ENCODE data around the gene STK40. TPM values are rescaled to one million over a fixed set of nuclear protein-coding genes. Genes with fewer than 3 reads are reported as not detected.
A peak's percentile ranks its signal among the peaks of the same experiment; 100 is the strongest.

Gene STK40
- total and polyA plus RNA-seq, 9 of the 15 experiments (the other 6 are each of a cell fraction or from before 2014, with no cell fraction given), result 0.69 to 94.3 (median 39.1) TPM

DNA sequence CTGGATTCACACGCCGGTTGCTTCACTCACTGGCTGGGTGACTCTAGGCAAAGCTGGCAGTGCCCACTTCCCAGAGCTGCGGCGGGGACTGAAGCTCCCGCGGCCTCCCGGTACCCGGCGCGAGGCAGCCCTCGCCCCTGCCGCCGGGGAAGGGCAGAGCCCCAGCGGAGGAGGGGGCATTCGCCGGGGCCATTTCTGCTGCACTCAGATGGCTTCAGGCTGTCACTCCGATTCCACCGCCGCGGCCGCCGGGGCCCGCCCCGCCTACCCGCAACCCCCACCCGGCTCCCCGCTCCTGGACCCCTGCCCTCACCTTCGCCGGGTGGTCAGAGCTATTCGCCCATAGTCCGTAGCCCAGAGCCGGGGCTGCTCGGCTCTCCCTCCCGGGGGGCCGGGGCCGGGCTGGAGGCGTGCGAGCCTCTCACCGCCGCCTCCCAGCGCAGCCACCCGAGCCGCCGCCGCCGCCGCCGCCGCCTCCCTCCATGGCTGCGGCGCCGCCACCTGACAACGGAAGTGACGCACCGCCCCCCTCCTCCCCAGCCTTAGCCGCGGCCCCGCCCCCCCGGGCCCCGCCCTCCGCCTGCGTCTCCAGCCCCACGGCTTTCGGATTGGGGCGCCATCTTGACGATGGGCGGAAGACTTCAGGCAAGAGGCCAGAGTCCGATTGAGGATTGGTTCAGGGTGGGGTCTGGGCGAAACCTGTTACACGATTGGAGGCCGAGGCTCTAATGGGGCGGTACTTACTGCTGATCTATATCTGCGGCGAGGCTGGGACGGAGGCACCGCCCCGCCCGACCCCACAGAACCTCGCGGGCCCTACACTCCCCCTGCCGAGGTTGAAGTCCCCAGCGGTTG lies at the start of gene STK40 (continued):
- TF ChIP-seq, protein P1, sequence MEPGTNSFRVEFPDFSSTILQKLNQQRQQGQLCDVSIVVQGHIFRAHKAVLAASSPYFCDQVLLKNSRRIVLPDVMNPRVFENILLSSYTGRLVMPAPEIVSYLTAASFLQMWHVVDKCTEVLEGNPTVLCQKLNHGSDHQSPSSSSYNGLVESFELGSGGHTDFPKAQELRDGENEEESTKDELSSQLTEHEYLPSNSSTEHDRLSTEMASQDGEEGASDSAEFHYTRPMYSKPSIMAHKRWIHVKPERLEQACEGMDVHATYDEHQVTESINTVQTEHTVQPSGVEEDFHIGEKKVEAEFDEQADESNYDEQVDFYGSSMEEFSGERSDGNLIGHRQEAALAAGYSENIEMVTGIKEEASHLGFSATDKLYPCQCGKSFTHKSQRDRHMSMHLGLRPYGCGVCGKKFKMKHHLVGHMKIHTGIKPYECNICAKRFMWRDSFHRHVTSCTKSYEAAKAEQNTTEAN (CRISPR knock-in tag; IDR thresholded peaks at IDR 0.05), result no peak
- peak in 1 of 2 experiments; percentile 1; a peak in 3 of 4 replicates for TF ChIP-seq NRF1 (conservative IDR thresholded peaks at IDR 0.05 in 1 of 2, IDR thresholded peaks at IDR 0.05 in 1 of 2)
- TF ChIP-seq SP1 (CRISPR knock-in tag; IDR thresholded peaks at IDR 0.05), result peak; percentile 82
- TF ChIP-seq SRSF7 (optimal IDR thresholded peaks at IDR 0.05; ENCODE audit: low read depth, low read length), result no peak
- no peak for TF ChIP-seq ZNF780A (CRISPR knock-in tag; IDR thresholded peaks at IDR 0.05)
- TF ChIP-seq, protein P2, sequence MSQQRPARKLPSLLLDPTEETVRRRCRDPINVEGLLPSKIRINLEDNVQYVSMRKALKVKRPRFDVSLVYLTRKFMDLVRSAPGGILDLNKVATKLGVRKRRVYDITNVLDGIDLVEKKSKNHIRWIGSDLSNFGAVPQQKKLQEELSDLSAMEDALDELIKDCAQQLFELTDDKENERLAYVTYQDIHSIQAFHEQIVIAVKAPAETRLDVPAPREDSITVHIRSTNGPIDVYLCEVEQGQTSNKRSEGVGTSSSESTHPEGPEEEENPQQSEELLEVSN (IDR thresholded peaks at IDR 0.05; ENCODE audit: borderline replicate concordance in 1 of 2, extremely low read depth in 1 of 2, insufficient read depth in 1 of 2, insufficient read length in 1 of 2, low read depth in 1 of 2, low read length in 1 of 2, poor library complexity in 1 of 2, severe bottlenecking in 1 of 2), result no peak
- no peak for TF ChIP-seq PHTF2 (CRISPR knock-in tag; IDR thresholded peaks at IDR 0.05)
- no peak for TF ChIP-seq YBX1 (IDR thresholded peaks at IDR 0.05)
- no peak for TF ChIP-seq CBFA2T3 (IDR thresholded peaks at IDR 0.05)
- no peak for TF ChIP-seq PTRF (tag; IDR thresholded peaks at IDR 0.05)
- no peak for TF ChIP-seq JUN (IDR thresholded peaks at IDR 0.05; ENCODE audit: borderline replicate concordance, low read depth, low read length)
- TF ChIP-seq JUN (CRISPR knock-in tag; IDR thresholded peaks at IDR 0.05; ENCODE audit: borderline replicate concordance), result no peak
- TF ChIP-seq GABPA (tag; conservative IDR thresholded peaks at IDR 0.05; ENCODE audit: low read depth), result peak; percentile 97
- TF ChIP-seq, protein P3, sequence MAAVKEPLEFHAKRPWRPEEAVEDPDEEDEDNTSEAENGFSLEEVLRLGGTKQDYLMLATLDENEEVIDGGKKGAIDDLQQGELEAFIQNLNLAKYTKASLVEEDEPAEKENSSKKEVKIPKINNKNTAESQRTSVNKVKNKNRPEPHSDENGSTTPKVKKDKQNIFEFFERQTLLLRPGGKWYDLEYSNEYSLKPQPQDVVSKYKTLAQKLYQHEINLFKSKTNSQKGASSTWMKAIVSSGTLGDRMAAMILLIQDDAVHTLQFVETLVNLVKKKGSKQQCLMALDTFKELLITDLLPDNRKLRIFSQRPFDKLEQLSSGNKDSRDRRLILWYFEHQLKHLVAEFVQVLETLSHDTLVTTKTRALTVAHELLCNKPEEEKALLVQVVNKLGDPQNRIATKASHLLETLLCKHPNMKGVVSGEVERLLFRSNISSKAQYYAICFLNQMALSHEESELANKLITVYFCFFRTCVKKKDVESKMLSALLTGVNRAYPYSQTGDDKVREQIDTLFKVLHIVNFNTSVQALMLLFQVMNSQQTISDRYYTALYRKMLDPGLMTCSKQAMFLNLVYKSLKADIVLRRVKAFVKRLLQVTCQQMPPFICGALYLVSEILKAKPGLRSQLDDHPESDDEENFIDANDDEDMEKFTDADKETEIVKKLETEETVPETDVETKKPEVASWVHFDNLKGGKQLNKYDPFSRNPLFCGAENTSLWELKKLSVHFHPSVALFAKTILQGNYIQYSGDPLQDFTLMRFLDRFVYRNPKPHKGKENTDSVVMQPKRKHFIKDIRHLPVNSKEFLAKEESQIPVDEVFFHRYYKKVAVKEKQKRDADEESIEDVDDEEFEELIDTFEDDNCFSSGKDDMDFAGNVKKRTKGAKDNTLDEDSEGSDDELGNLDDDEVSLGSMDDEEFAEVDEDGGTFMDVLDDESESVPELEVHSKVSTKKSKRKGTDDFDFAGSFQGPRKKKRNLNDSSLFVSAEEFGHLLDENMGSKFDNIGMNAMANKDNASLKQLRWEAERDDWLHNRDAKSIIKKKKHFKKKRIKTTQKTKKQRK (IDR thresholded peaks at IDR 0.05; ENCODE audit: borderline replicate concordance, low read depth, low read length), result peak; percentile 48; the same call in 1 of the 2 replicates
- TF ChIP-seq SUPT5H (IDR thresholded peaks at IDR 0.05), result no peak
- no peak for TF ChIP-seq PML (IDR thresholded peaks at IDR 0.05; ENCODE audit: low read length)
- no peak for TF ChIP-seq KAT7 (CRISPR knock-in tag; IDR thresholded peaks at IDR 0.05; ENCODE audit: borderline replicate concordance)
- TF ChIP-seq GABPB1 (CRISPR knock-in tag; IDR thresholded peaks at IDR 0.05), result no peak; the same call in 1 of the 2 replicates
- no peak for TF ChIP-seq HDAC8 (tag; IDR thresholded peaks at IDR 0.05)
- TF ChIP-seq NFIX (CRISPR knock-in tag; IDR thresholded peaks at IDR 0.05; ENCODE audit: low read depth), result no peak
- TF ChIP-seq RBFOX2 (IDR thresholded peaks at IDR 0.05; ENCODE audit: low read depth, low read length), result peak; percentile 89
- TF ChIP-seq XRCC5 (IDR thresholded peaks at IDR 0.05; ENCODE audit: low read depth, low read length), result no peak; the same call in 1 of the 2 replicates
- TF ChIP-seq TAF1 (IDR thresholded peaks at IDR 0.05; ENCODE audit: control insufficient read depth, extremely low read depth, insufficient read depth, low read length, severe bottlenecking), result peak; percentile 74
